ENCODE data around the gene MAP3K6. TPM values are rescaled to one million over a fixed set of nuclear protein-coding genes. Genes with fewer than 3 reads are reported as not detected.

Gene MAP3K6
- total RNA-seq, 1 donor from 2014 or later, result 6.6 TPM

DNA sequence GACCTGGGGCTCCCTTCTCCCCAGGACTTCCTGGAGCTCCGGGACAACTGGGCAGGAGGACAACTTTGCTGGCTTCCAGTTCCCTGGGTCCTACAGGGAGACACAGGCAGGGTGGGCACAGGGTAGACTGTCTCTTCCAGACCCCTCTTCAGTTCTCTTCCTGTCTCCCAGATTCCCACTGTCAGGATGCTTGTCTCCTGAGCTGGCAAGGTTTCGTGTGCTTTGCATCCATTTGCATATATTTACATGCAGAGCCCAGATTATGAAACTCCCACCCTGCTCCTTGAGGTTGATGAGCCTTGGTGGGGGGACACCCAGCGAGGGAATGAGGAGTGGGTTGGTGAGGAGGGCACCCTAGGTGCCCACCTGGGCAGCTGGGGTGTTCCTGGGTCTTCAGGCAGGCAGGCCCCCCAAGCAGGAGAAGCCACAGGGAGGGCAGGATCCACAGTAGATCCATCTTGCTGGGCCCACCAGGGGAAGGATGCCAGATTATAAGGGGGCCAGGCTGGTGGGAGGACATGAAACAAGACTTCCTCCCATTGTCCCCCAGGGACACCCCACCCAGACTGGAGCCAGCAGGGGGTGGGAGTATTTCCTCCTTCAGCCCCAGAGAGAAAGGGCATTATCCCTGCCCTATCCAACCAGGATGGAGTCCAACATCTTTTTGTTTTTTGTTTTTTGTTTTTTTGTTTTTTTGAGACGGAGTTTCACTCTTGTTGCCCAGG lies 7.8 kb upstream of the MAP3K6 start, which contains the start of gene FCN3:
Gene FCN3 (minus strand): TSS at position 463 of the 725 bp plus-strand sequence. CDS start 6 bp downstream, at position 457.
- no peak for DNase-seq

GRCh38 chr1:27372808-27373690 lies 6.3 kb upstream of the MAP3K6 start:
- DNase-seq, result no peak

- no peak for DNase-seq
Measured at GRCh38 chr1:27372022-27372807, 5.5 kb upstream of the MAP3K6 start.

DNA sequence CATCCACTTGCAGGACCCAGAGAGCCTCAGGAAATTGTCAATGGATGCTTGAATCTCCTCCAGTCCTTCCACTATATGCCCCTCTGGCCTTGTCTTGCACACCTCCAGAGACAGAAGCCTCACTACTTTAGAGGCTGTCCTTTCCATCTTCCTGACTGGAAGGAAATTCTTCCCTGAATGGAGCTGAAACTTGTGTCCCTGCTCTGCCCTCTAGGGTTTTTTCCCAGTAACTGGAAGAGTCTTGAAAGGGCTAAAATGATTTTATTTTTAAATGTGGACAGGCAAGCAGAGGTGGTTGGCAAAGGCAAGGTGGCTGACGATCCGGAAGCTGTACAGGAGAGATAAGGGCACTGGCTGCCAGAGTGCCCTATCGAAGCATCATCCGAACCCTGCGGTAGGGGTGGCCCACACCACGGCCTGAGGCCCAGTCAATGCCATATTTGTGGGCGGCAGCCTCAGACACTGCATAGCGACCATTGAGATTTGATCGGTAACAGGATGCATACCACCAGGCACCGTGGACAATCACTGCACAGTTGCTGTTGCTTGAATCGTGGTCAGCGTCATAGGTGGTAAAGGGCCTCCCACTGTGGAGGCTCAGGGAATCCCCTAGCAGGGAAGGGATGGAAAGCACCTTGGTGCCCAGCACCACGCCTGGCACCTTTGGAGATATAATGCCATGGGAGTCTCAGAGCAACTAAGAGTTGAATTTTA lies 2.3 kb upstream of the MAP3K6 start:
- DNase-seq, result peak; percentile 46

DNA sequence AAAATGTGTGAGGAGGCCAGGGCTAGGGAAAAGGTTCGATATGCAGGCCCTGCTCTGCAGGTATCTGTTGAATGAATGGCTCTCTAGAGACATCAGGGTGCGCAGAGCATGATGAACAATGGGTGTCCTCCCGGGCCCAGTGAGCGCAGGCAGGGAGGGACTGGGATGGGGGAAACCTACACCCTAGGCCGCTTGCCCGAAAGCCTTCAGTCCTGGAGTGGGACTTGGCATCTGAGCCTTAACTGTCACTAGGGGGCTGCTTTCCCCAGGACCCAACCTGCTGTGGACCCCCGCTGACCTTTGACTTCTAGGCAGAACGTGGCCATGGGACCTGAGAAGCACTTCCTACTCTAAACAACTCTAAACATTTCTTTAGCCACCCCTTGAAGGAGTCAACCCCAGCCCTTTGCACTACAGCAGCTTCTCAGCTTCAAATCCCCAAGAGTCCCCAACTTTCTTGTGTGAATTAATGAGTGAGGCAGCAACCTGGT lies 444 bp upstream of the MAP3K6 start:
- no peak for DNase-seq

DNA sequence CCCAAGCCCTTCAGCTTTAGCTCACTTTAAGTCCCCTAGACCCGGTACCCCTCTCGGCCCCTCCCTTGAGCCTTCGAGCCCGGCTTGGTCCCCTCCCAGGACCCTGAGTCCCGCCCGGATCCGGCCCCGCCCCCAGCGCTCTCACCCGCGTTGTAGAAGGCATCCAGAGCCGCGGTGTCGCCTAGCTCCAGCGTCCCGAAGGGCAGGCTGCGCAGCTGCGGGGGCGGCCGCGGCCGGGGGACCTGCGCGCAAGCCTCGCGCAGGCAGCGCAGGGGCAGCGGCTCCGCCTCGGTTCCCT lies 699 bp downstream of the MAP3K6 start:
- peak; percentile 81 for DNase-seq

DNA sequence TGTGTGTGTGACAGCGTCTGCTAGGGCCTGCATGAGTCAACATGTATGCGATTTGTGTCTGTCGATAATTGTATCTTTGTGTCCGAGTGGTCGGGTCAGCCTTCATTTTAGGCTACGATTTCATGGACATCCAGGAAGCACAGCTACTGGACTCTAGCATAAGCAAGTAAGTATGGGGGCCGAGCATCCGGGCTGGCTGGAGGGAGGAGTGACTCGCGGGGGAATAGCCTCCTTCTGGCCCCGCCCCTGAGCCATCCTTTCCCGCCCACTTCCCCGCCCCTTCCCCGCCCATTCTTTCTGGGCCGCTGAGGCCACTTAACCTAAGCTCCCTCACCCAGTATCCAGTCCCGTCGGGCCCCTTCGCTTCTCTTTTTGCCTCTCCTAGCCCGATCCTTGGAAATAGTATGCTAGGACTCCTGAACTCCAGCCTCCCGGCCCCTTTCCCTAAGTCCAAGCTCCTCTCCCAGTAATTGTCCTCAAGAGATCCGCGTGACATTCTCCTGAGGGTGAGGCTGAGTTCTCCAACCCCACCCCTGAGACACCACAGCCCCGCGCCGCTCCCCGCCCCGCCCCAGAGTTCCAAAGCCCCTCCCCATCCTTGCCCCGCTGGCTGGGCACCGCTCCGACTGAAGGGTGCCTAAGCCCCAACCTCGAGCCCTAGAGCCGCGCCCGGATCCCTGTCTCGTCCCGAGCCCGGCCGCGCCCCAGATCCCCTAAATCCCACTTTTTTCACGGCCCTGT lies 1.2 kb downstream of the MAP3K6 start:
- peak; percentile 90 for DNase-seq

GRCh38 chr1:27364696-27365371 lies 1.9 kb downstream of the MAP3K6 start:
- DNase-seq, result no peak

GRCh38 chr1:27363766-27364695 lies 2.7 kb downstream of the MAP3K6 start:
- DNase-seq, result no peak

DNA sequence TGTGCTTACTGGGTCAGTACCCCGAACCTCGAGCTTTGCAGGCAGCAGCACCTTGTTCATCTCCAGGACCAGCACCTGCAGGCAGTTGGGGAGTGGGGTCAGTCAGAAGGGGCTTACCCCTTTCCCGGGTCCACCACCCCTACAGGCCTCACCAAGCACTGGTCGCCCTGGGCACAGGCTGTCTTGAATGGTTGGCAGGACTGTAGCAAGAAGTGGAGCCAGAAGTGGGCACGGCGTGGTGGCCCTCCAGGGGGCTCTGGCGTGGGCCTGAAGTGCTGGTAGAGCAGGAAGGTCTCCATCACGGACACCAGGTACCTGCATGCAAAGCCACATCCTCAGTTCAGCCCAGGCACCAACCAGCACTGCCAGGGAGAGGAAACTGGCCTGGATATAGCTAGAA lies 5.2 kb downstream of the MAP3K6 start:
- DNase-seq, result no peak

GRCh38 chr1:27361044-27361402 lies 5.7 kb downstream of the MAP3K6 start:
- DNase-seq, result no peak

DNA sequence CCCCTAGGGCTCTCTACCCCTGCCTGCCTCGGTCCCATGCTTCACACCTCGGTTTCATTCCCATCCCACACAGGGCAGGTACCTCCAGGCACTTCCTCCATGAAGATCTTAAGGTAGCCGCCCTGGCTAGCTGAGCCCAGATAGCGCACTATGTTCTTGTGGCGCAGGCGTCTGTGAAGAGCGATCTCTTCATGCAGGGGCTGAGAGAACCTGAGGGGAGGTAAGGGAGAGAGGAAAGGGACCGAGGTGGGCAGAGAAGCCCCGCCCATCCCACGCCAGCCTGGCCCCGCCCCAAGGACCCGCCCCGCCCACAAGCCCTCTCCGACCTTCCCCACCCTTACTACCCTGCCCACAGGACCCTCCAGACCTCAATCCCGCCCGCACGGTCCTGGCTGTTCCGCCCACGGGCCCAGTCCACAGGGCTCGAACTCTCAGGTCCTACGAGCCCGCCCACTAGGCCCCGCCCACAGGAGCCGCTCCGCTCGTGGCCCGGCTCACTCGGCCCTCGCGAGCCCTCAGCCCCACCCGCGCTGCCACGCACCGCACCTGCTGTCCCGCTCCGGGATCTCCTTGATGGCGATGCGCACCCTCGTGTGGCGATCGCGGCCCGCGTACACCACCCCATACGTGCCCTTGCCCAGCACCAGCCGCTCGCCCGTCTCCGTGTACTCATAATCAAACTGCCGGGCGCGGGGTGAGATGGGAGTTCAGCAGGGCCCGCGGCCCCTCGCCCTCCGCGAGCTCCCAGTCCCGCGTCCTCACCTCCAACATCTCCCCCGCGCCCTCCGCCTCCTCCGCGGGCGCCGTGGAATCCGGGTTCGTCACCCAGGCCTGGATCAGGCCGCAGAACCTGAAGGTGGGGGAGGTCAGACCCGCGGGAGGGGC lies 6.4 kb downstream of the MAP3K6 start:
- DNase-seq, result no peak

GRCh38 chr1:27359822-27360158 lies 7.0 kb downstream of the MAP3K6 start:
- no peak for DNase-seq

GRCh38 chr1:27358928-27359313 lies 7.8 kb downstream of the MAP3K6 start:
- DNase-seq, result no peak

GRCh38 chr1:27358038-27358927 lies 8.5 kb downstream of the MAP3K6 start:
- DNase-seq, result no peak

DNA sequence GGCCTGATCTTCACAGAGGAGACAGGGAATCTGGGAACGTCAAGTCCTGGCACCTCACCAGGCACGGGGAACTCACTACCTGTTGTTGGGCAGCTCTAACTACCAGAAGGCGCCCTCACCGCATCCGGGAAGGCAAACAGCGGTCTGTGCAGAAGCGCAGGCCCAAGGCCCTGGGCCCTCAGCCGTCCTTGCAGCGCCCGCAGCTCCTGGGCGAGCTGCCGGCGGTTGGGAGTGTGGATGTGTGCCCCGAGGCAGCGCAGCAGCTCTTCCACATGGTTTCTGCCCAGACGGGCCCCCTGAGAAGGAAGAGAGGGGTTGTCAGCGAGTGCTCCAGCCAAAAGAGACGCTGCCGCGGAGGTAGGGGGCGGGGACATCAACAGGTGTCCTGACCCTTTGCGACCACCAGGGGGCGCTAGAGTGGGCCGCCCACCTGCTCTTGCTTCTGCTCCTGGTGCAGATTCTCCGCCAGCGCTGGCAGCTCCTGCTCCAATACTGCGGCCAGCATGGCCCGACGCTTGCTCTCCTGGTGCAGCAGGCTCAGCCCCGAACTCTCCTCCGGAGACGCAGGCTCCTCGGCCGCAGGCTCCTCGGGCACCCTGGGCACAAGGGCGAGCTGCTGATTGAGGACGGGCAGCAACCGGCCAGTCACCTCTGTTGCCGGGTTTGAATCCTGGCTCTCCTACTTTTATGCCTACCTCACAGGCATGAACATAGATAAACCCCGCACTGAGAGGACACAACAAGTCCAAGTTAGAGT lies 9.3 kb downstream of the MAP3K6 start:
- DNase-seq, result peak; percentile 78

GRCh38 chr1:27356619-27357280 lies 10.0 kb downstream of the MAP3K6 start:
- DNase-seq, result no peak
